Left ventricle myocardium superior (tissue), 1 donor: ENCODE data around the gene PLEKHB2. TPM values are rescaled to one million over a fixed set of nuclear protein-coding genes. Genes with fewer than 3 reads are reported as not detected.
"Not testable (repeated sequence)": the region's sequence is repeated elsewhere in the genome, so short reads cannot be mapped to it uniquely, and the experiment has no call there.

ENCODE experiments used
- ATAC-seq: fragments of 200-7000 bp; cut with Tn5 transposase; one replicate; pipeline ENCODE4 v1.9.1; 2020; ENCODE audit warnings: mild to moderate bottlenecking, moderate library complexity
- DNase-seq: peaks from one replicate; pipeline ENCODE4 v3.0.0-alpha.2; 2020
- intact Hi-C: fragments of 100-400 bp; cut with micrococcal nuclease; formaldehyde crosslinking; loops from one replicate; pipeline ENCODE4 v1.11.0; 2022
- long read RNA-seq: library from polyadenylated mRNA; unstranded; transcript quantifications from one replicate; pipeline ENCODE4 v2.0.0, GENCODE V29; 2021
- total RNA-seq: library from RNA; stranded (reverse); fragmentation: NEBNext Ultra II Directional; extraction: Animal tissue kit (Norgen Biotek cat#: 25700); gene quantifications from one replicate; pipeline ENCODE4 v1.2.1, GENCODE V29; 2021
- donor health status: DM: no; HTN: yes; CAD: no; lungs with severe emphysema.

The PLEKHB2 gene, protein sequence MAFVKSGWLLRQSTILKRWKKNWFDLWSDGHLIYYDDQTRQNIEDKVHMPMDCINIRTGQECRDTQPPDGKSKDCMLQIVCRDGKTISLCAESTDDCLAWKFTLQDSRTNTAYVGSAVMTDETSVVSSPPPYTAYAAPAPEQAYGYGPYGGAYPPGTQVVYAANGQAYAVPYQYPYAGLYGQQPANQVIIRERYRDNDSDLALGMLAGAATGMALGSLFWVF
- total RNA-seq: 34.1 TPM
- long read RNA-seq, full-length matches to known transcripts: 13 of 85 reads
- long read RNA-seq, partial matches to known transcripts: 20 of 85 reads
- long read RNA-seq, other reads (novel, unspliced or antisense): 52 of 85 reads

DNA sequence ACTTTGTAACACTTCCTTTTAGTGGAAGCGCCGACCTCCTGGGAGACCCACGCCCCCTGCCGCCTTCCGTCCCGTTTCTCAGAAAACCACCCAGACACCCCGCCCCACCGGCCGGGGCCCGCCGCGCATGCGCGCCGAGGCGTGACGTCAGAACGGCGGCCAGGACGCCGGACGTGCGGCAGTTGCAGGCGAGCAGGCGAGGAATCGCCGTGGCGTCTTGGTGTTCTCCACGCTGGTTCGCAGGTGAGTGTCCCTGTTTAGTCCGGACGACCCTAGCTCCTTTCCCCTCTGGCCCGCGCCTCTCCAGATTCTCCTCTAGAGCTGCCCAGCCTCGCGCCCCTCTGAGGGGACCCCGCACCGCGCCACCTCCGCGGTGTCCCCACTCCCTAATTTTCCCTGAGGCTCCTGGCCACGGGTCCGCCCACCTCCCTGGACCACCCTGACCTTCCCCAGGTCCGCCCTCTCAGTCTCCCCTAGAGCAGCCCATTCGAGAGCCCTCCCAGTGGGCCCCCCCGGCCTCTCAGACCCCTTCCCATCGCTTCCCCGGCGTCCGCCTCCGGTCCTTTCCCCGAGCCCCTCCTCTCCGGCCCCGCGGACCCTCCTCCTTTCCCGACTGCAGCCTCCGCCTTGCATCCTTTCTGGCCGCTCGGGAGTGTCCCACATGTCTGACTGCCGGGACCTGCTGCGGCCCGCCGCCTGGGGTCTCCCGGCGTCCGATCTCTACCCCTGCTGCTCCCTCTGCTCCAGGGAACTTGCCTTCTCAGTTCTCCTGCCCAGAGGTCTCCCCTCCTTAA lies at the start of gene PLEKHB2:
Gene PLEKHB2 (plus strand): TSS at position 181 of the 794 bp plus-strand sequence. CDS start 15,606 bp downstream, outside the sequence.
- ATAC-seq: peak; percentile 95
- DNase-seq: peak; percentile 96
- intact Hi-C loops: no loop called here

DNA sequence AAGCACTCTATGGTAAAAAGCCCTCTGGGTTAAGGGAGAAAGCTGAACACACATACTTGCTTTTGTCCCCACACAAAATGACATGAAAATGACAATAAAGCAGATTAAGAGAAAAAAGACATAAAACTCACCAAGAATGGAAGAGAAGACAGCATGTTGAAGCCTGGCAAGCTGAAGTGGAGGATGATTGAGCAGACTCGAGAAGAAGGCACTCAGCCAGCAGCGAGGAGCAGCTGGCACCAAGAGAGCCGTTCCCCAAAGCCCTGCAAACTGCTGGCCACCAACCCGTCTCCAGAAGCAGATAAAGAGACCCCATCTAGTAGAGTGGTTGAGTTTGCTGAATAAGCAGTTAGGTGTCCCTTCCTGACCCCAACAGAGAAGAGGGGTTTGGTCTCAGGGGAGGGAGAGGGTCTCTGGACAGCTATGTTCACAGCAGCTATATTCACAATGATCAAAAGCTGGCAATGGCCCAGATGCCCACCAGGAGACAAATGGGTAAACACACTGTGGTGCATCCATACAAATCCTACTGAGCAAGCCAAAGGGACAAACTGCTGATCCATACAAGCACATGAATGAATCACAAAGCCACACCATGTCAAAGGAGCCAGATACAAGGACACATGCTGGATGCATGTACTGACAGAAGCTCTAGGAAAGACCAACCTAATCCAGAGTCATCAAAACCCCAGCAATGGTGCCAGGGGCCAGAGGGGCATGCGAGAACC lies 48.8 kb upstream of the PLEKHB2 start:
- ATAC-seq (peak; percentile 59), DNase-seq (no peak)
- intact Hi-C loops: no loop called here

DNA sequence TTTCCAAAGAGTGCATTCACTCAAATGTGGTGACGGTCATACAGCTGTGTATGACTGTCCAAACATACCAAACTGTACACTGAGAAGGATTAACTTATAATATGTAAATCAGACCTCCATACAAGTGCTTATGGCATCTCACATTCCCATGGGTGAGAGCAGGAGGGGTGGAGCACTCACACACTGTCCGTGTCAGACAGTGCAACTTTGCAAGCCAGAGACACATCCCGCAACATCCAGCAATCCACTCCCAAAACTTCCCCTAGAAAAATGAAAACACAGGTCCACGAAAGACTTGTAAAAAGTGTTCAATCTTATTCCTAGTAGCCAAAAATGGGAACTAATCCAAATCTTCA lies 48.2 kb upstream of the PLEKHB2 start:
- DNase-seq (no peak), ATAC-seq (no peak)
- intact Hi-C loops: no loop called here

DNA sequence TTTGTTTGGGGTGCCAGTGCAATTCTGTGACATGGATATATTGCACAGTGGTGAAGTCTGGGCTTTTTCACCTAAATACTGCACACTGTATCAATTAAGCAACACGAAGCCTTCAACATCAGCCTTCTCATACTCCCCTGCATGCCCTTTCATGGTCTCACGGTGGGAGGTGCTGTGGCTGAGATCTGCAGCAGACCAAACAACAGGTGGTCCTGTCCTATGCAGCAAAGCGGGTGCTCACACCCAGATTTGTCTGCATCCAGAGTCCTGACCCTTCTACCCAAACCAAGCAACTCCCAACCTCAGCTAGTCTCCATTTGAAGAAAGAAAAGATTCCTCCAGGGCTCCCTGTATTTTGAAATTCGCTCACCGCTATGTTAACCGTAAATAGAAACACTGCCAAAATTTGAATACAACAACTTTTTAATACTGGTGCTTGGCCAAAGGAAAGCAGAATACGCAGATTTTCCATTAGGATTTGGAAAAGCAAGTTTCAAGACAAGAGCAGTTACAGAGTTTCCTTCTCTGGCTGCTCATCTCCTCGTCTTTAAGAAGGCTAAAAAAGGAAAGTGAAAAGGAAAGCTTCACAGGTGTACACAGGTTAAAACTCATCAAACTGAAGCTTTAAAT lies 46.8 kb upstream of the PLEKHB2 start:
- intact Hi-C loops: no loop called here
- DNase-seq (no peak), ATAC-seq (no peak)

DNA sequence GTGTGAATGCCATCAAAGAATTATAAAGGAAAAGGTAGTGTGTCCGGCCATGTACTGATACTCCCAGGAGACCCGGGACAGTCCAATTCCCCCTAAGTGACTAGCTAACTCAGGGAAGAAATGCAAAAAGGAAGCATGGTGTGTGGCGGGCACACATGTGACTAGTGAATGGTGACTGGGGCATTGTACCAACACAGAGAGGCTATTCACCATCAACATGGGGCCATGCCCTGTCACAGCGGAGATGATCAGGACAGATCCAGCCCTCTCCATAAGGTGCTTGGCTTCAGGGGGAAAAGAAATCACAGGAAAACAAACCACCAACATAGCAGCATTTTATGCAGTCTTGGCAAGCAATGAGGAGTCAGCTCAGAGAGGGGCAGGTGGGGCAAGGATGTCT lies 46.2 kb upstream of the PLEKHB2 start:
- no peak for ATAC-seq
- intact Hi-C loops: no loop called here
- no peak for DNase-seq

DNA sequence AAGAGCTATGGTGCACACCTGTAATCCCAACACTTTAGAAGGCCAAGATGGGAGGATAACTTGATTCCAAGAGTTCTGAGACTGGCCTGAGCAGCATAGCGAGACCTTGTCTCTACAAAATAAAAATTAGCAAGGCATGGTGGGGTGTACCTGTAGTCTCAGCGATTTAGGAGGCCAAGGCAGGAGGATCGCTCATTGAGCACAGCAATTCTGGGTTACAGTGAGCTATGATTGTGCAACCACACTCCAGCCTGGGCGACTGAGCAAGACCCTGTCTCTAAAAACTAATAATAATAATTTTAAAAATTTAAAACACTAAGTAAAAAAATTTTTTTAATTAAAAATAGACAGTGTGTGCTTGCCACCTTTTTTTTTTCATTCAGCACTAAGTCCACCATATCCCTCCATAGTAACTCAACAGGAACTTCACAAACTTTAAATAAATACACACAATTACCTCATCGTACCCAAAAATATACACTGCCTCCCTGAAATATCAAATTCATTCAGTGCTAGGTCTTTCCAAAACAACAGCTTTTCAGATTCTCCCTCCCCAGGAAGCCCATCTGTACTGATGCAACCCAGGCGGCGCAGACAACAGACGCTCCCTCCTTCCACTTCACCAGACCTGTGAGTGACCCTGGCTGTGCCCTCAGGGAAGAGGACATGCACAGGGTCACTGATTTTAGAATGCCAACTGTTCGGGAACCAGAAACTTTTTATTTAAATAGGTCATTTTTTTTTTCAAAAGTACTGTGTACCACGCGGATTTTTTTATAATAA lies 41.4 kb upstream of the PLEKHB2 start:
- intact Hi-C loops: no loop called here
- peak; percentile 56 for ATAC-seq
- no peak for DNase-seq

DNA sequence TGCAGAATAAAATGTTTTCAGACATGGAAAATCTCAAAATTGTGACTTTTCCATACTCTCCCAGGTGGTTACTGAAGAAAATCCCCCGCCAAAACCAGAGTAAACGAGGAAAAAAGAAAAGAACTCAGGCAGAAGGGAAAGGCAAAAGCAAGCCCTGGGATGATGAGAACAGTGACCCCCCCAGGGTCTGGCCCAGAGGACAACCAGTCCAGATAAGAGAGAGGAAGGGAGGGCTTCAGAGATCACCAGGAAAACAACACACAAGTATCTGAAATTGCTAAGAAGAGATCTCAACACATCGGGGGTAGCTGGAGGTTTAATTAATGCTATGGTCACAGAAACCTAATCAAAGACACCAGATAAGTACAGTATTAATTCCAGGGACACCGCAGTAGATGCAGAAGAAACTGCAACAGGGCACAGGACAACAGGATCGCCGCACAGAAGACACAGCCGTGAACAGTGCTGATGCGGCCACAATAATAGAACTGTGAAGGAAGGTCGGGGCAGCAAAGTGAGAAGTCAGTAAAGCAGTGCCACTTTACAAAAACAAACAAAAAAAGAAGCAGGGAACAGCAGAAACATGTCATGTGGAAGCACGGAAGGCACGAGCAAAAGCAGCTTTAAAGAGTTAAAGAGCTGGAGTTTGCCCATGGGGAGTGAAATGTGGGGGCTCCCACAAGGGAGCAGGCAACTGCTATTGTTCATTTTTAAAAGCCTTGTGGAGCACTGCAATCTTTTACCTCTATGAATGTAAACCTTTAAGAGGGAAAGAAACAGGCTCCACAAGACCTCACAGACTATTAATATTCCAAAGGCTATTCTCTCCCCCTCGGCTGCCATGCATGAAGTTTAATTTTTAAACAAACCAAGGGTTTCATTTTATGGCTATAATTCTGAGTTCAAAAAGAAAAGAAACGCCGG lies 40.3 kb upstream of the PLEKHB2 start:
- no peak for DNase-seq
- peak; percentile 52 for ATAC-seq
- intact Hi-C loops: no loop called here

DNA sequence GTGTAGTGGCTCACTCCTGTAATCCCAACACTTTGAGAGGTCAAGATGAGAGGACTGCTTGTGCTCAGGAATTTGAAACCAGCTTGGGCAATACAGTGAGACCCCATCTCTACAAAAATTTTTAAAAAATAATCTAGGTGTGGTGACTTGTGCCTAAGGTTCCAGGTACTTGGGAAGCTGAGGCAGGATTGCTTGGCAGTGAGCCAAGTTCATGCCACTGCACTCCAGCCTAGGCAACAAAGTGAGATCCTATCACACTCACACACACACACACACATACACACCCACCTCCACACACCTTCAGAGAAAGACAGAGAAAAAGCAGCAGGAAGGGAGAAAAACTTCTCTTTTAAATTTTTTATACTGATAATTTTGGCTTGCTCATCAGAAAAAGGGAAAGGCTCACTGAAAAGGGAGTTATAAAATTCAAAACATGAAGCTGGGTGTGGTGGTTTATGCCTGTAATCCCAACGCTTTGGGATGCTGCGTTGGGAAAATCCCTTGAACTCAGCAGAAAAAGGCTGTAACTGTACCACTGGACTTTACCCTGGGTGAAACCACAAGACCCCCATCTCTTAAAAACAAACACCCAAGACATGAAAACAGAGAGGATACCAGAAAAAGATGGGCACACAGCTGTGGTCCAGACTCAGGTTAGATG lies 37.5 kb upstream of the PLEKHB2 start:
- ATAC-seq: no peak

DNA sequence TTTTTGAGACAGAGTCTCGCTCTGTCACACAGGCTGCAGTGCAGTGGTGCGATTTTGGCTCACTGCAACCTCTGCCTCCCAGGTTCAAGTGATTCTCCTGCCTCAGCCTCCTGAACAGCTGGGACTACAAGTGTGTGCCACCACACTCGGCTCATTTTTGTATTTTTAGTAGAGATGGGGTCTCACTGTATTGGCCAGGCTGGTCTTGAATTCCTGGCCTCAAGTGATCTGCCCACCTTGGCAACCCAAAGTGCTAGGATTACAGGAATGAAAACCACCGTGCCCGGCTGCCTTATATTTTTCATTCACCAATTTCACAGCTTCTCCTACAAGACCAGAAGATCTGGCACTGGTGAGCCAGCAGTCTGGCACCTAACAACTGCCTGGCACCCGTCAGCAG lies 37.0 kb upstream of the PLEKHB2 start:
- intact Hi-C loops, DNase-seq, ATAC-seq: not testable (repeated sequence)

More for the DNA sequence above, 37.5 kb upstream of the PLEKHB2 start:
- no peak for DNase-seq
- intact Hi-C loops: no loop called here

DNA sequence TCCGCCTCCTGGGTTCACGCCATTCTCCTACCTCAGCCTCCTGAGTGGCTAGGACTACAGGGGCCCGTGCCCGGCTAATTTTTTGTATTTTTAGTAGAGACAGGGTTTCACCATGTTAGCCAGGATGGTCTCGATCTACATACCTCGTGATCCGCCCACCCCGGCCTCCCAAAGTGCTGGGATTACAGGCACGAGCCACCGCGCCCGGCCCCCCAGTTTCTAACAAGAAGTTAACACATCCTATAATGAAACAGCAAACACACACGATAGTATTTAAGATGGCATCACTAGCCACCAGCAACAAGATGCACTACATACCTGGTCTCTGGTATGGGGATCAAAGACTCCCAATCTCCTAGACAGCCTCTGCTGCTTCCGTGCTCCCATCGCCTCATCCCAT lies 29.6 kb upstream of the PLEKHB2 start:
- ATAC-seq, DNase-seq, intact Hi-C loops: not testable (repeated sequence)

DNA sequence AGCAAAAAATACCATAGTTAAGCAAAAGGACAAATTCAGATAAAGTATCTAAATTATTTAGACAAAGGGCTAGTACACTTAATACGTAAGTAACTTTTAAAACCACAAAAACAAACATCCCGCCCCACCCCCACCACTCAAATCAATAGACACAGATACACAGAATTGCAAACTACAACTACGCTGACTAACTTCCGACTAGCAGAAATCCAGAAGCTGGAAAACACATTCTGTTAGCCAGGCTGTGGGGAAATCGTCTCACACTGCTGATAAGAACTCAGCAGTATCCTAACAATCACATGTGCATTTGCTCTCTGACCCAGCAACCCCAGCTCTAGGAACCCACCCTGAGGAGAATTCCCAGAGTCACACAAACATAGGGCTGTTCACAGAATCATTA lies 28.4 kb upstream of the PLEKHB2 start:
- intact Hi-C loops: no loop called here
- no peak for ATAC-seq
- DNase-seq: no peak

DNA sequence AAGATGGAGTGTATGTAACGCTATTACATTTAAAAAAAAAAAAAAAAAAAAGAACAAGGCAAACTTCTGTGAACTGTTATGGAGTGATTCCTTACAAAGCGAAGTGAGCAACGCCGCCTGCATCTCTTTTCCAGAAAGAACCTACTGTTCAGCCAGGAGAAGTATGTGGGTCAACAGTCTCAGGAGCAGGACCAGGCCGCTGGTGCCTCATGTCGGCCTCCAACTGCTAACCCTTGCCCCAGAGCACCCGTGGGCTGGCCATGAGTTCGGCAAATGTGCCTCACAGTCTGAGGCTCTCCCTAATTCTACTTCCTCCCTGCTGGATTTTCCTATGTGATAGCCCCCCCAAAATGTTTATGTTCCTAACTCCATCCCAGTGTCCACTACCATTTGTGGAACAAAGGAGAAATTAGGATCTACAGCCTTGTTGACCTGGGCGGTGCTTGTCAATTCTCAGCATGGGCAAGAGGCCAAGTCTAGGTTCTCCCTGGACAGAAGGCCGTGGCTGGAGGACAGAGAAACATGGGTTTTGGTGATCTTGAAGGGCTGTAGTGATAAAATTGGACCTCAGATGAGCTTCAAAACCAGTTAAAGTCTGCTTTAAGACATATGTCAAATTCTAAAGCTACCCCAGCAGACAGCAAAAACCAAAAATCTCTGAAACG lies 27.8 kb upstream of the PLEKHB2 start:
- ATAC-seq (peak; percentile 47), DNase-seq (no peak)
- intact Hi-C loops: no loop called here

DNA sequence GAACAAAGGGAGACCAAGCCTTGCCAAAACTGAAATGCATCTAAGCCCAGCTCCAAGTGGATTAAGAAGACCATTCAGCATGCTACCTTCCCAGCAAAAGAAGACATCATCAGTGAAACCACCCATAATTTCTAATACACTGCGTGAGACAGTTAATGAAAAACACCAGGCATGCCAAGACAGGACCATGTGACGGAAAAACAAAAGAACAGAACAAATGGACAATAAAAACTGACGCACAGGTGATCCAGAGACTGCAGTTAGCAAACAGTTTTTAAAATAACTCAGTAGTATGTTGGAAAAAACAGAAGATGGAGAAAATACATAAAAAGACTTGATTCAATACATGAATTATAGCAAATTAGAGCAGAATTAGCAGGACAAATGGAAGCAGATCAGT lies 27.2 kb upstream of the PLEKHB2 start:
- ATAC-seq (no peak), DNase-seq (no peak)
- intact Hi-C loops: no loop called here

DNA sequence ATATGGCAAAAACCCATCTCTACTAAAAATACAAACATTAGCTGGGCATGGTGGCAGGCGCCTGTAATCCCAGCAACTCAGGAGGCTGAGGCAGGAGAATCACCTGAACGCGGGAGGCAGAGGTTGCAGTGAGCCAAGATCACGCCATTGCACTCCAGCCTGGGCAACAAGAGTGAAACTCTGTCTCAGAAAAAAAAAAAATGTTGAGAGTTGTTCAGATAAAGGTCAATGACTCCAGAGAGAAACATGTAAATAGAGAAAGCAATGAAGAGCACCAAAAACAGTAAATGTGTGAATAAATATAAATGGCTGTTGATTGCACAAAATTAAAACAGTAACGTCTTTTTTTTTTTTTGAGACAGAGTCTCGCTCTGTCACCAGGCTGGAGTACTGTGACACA lies 25.2 kb upstream of the PLEKHB2 start:
- not testable (repeated sequence) for ATAC-seq

DNA sequence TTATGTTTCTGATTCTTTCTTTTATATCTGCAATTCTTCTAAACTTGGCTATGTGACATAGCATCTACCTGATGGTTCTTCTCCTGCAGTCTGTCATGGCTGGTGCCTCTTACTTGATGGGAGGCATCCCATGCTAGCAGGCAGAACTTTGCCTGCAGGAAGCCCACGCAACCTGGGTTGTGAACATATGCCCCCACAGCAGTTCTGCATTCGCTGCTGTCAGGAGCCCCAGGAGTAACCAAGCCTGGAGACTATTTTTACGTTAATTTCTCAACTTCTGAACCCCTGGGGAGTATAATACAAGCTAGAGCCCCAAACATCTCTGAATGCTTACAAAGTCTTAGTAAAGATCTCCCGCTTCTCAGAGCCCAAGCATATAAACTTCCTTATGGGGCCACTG lies 23.9 kb upstream of the PLEKHB2 start:
- DNase-seq (no peak), ATAC-seq (no peak)
- intact Hi-C loops: no loop called here

More for the DNA sequence above, 25.2 kb upstream of the PLEKHB2 start:
- DNase-seq, intact Hi-C loops: not testable (repeated sequence)

DNA sequence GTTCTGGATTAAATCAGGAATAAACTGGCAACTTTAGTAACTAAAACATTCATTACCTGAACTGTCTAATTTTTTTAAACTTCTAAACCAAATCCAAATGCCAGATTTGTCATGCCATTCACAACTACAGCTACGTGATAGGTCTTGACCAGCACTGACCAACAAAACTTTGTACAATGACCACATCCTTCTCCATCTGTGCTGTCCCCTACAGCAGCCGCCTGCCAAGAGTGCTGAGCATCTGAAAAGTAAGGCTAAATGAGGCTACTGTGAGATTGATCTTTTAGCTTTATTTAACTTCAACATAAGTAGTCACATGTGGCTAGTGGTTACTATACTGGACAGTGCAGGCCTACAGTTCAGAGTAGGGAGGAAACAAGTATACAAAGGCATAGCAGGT lies 19.5 kb upstream of the PLEKHB2 start:
- intact Hi-C loops: no loop called here
- DNase-seq (no peak), ATAC-seq (no peak)
